Esophagus squamous epithelium (tissue), 4 donors: ENCODE results near the gene KCNH4.

Source experiments
- CTCF ChIP-seq, 6 experiments: fragments of 450-650 bp in 4 of 6; fragments of 200-600 bp in 2 of 6; sonication (generic) in 2 of 6; IDR thresholded peaks; one replicate each; pipeline ENCODE4 v1.5.1; 2016 to 2019; ENCODE audit warnings: antibody characterized with exemption in 6 of 6, mild to moderate bottlenecking in 4 of 6, moderate library complexity in 4 of 6
- POLR2A ChIP-seq, 4 donors: fragments of 450-650 bp; IDR thresholded peaks; one replicate each; pipeline ENCODE4 v1.6.1; 2017; ENCODE audit warnings: antibody characterized with exemption in 4 of 4, mild to moderate bottlenecking in 4 of 4, moderate library complexity in 3 of 4

- TF ChIP-seq POLR2A (IDR thresholded peaks at IDR 0.05) (no peak), CTCF (IDR thresholded peaks at IDR 0.05) (no peak)
Observed at GRCh38 chr17:42189651-42189965, 8.7 kb upstream of the KCNH4 start.
